Right renal cortex interstitium (tissue), 3 donors: ENCODE data around the gene NIT1. TPM values are rescaled to one million over a fixed set of nuclear protein-coding genes. Genes with fewer than 3 reads are reported as not detected.
"Not testable (repeated sequence)": the region's sequence is repeated elsewhere in the genome, so short reads cannot be mapped to it uniquely, and the experiment has no call there.

Experiments
- DNase-seq, 3 donors: peaks; one replicate each; pipeline ENCODE4 v3.0.0-alpha.2; 2013; ENCODE audit warnings: low read depth in 3 of 3, low spot score in 2 of 3
- polyA plus RNA-seq, 3 donors: library from polyadenylated mRNA; unstranded; fragments of 120-200 nt; gene quantifications; one replicate each; pipeline ENCODE4 v1.2.1, GENCODE V29; 2013; ENCODE audit not compliant: insufficient read length in 3 of 3

NIT1 gene
- polyA plus RNA-seq, 3 donors: 49.0 to 52.7 (median 51.3) TPM

DNA sequence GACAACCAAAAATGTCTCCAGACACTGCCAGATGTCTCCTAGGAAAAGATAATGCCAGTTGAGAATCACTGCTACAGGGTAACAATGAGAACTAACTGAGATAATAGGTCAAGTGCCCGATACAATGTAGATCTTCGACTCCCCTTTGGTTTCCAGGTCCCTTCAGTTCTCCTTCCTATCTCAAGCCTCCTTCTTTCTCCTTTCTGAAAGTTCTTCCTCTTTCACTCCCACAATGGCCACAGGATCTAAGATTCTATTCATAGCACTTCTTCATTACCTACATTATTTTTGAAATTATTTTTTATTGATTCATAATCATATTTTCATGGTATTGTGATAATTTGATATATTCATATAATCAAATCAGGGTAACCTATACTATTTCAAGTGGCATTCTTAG lies 6.4 kb upstream of the NIT1 start:
- DNase-seq: no peak

DNA sequence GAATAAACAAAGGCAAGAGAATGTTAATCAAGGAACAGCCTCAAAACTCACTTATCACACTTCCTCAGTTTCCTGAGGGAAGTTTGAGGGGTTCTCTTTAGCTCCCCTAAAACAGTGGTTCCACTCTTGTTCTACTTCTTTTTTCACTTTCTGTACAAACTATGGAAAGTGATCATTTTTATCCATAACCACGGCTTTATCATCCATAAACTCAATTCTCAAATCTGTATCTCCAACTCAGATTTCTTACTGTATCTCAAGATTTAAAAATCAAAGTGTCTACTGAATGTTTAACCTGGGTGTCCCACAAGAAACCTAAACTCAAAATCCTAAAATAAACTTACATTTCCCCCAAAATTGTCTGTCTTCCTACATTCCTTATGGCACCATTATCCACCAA lies 4.0 kb upstream of the NIT1 start:
- DNase-seq: no peak

DNA sequence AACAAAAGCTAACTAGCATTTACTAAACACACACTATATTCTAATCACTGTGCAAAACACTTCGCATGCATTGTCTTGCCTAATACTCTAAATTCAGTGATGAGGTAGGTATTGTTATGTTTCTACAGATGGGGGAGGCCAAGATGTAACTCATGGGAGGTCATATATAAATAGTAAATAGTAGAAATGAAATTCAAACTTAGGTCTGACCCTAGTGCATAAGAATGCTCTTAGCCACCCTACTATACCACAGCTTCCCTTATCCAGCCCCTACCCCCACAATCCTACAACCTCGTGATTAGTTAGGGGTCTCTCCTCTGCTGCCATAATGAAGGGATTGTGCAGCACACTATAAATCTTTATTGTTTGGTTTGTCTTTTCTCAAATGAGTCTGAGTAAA lies 3.3 kb upstream of the NIT1 start:
- DNase-seq: no peak

DNA sequence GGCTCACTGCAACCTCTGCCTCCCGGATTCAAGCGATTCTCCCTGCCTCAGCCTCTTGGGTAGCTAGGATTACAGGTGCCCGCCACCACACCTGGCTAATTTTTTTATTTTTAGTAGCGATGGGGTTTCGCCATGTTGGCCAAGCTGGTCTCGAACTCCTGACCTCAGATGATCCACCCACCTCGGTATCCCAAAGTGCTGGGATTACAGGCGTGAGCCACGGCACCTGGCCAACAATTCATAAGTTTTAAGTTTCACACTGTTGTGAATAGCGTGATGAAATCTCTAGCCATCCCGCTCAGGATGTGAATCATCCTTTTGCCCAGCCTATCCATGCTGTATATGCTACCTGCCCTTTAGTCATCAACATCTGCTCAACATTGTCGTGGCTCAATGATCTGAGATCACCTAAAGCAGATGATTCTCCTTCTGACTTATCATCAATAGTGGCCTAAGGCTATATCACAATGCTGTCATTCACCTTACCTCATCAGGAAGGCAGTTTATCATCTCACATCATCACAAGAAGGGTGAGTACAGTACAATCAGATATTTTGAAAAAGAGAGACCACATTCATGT lies 2.7 kb upstream of the NIT1 start:
- no peak for DNase-seq

DNA sequence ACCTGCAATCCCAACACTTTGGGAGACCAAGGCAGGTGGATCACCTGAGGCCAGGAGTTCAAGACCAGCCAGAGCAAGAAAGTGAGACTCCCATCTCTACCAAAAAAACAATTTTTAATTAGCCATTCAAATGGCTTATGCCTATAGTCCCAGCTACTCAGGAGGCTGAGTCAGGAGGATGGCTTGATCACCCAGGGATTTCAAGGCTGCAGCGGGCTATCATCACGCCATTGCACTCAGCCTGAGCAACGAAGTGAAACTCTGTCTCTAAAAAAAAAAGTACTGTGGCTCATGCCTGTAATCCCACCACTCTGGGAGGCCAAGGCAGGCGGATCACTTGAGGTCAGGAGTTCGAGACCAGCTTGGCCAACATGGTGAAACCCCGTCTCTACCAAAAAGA lies 1.9 kb upstream of the NIT1 start:
- not testable (repeated sequence) for DNase-seq

DNA sequence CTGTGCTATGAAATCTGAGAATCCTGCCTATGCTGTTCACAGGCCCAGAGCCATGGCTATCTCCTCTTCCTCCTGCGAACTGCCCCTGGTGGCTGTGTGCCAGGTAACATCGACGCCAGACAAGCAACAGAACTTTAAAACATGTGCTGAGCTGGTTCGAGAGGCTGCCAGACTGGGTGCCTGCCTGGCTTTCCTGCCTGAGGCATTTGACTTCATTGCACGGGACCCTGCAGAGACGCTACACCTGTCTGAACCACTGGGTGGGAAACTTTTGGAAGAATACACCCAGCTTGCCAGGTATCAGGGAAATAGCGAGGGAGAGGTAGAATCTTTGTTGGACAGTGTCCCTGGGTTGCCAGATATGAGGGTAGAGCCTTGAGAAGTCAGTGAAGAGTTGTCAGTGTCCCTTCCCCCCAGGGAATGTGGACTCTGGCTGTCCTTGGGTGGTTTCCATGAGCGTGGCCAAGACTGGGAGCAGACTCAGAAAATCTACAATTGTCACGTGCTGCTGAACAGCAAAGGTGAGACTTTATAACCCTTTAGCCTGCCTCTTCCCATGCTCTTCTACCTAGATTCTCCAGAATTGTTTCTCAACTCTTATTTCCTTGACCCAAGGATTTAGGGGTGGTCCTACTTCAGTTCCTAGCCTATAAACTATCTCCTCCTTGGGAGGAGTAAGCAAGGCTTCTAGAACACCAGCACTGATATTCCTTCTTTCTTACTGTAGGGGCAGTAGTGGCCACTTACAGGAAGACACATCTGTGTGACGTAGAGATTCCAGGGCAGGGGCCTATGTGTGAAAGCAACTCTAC lies 1.4 kb downstream of the NIT1 start:
- no peak for DNase-seq

DNA sequence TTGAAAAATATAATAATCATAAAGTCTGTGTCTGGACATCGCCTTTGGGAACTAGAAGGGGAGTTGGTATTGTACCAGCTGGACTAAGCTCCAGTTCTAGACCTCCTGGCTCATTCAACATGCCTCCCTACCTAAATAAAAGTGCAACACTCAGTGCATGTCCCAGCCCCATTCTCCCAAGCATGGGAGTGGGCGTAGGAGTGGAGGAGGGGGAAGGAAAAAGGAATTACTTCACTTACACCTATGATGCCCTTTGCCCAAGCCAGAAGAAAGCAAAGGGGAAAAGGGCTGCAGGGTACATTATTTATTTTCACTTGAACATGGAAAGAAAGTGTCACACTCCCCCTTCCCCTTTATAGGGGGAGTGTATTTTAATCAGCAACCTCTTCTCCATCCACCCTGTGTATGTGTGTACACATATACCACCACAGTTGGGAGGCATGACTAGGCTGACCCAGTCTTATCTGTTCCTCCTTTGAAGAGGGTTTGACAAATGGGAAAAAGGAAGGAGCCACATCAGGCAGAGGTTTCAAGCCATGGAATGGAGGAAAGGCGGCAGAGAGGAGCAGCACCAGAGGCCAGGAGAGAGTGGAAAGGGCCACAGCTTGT lies 3.2 kb downstream of the NIT1 start:
- no peak for DNase-seq

DNA sequence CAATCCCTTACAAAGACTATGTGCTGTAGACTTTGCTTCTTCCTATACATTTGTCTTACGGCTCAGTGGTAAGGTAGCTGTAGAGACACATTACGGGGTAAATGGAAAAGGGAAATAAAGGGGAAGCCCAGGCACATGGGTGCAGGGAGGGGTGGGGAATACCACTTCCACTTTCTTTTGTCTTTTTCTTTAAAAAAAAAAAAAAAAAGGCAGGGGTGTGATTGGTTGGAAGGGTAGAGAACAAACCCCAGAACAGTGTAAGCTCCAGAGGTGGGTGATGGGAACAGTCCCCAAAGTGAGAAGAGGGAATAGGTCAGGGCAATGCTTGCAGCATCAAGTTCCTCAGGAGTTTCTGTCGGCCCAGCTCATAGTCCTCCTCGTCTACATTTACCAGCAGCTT lies 3.9 kb downstream of the NIT1 start:
- no peak for DNase-seq

DNA sequence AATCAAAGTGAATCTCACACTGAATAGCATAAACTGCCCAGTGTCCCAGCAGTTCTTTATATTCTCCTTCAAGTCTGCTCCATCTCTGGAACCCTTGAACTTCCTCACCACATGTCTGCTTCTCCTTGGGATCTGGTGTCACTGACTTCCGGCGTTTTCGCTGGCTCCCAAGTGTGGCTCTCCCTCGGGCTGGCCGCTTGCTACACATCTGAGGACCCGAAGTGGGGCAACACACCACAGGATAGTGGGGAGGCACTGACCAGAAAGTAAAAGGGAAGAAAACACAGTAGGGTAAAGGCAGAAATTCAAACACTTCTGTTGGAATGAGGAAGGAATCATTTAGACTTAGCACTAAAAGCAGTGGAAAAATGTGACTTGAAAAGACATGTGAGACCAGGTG lies 5.1 kb downstream of the NIT1 start:
- DNase-seq: no peak

DNA sequence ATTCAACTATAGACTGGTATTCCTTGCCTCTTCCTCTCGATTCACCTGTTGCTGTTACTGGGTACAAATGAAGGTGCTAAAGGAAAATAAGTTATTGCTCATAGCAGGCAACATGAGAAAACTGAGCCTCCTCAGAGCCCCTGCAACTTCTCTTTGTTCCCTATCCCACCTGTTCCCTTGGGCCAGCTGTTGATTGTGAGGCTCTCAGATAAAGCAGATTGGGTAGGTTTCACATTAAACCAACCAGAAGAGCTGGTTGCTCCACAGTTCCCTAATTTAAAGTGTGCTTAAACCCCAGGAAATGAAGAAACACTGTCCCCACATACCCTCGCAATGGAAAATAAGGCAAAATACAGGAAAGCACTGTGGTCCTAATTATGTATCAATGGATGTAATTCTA lies 9.7 kb downstream of the NIT1 start:
- DNase-seq: no peak

DNA sequence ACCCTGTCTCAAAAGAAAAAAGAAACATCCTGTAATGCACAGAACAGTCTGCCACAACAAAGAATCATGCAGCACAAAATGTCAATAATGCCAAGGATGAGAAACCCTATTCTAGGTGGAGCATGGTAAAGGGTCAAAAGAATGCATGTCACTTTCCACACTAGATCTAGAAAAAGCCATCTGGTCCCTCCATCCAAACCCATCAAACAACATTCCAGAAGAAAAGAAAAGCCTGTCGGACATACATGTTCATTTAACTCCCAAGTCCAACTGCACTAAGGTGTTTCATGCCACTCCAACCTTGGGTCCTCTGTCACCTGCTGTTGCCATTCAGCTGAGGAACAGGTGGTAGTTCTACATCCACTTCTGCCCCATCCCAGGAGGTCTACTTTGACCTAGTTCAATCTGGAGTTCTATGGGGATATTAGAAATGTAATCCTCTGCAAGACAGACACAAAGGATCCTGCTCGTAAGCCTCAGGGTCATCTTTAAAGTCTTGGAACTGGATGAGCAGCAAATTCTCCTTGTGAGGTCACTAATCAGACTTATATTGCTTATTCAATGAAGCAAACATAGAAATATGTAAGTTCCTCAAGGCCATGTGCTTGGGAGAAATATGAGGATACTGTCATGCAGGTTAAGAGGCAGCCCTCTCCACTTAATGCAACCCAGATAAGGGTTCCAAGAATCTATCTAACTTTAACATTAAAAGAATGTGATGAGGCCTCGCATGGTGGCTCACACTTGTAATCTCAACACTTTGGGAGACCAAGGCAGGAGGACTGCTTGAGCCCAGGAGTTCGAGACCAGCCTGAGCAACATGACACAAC lies 10.9 kb downstream of the NIT1 start:
- DNase-seq: no peak

DNA sequence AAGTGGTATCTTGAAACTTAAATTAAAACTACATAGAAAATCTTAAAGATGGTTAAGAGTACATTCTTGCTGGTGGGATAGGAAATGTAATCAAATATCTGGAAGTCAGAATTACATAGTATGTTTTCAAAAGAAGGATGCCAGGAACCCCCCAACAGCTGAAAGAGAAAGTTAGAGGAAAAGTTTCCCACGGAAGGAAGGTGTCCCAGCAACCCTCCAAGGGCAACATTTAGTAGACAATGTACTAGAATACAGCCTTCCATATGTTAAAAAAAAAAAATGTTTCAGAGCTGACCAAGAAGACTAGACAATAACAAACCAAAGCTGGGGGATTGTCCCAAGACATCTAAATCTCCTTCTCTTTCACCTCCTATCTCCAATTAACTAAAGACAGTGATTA lies 12.4 kb downstream of the NIT1 start:
- DNase-seq: no peak

DNA sequence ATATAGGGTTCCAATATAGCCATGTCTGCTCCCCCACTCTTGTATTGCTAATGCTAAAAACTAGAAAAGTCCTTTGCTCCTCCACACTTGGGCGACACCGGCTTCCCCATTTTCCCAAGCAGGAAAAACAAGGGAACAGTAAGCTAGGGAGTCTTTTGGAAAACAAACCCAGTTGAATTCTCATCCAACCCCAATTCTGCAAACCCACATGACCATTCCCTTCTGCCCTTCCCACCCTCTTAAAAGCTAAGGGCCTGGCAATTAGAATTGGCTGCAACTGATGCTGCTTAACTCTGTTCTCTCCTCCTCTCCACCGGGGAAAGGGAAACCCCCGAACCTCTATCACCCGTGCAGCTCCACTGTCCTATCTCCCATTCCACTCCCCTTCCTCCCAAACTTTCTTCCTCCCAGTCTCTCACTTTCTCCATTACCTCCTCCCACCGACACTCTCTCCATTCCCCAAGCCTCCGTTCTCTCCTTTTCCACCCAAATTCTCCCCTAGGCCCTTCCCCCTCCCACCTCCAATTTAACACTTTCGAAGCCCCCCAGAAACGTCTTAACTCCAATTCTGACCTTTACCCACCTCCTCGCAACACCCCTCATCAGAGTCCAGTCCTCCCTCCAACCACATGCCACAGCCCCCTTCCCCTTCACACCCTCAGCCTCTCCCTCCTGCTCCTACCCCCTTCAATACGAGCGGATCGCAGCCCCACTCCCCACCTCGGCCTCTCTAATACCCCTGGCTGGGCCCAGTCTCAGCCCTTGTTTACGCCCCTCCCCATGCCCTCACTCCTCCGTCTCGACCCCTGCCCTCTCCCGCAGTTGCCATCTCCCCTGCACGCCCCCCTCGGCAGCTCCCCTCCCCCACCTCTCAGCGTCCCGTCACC lies 13.9 kb downstream of the NIT1 start:
- no peak for DNase-seq

DNA sequence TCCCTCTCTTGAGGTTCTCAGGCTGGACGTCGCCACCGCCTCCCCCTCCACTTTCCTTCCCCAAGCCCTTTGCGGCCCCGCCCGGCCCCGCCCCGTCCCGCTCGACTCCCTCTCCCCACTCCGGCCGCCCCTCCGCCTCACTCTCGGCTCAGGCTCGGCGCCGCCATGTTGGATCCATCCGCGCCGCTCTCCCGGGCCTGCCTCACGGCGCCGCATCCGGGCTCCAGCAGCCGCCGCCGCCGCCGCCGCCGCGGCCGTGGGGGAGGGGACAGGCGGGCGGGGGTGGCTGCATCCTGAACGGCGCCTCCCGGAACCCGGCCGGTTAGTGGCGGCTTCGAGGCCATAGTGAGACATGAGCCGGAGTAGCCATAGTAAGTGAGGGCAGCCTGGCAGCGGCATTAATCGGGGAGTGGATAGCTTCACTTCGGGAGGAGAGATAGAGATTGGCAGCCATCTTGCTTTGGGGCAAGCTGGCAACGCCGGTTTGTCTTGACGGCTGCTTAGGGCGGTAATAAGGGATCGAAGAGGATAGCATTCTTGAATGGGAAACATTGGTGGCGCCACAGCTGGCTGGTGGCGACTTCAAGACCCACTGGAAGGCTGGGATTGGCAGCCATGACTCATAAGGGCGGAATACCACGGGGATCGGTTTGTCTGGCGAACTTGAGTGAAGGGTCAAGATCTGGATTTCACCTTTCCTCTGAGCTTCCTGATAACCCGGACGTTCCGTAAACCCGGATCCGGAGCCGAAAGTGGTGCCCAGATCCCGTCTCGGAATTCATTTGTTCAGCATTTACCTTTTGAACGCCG lies 14.7 kb downstream of the NIT1 start, which contains the start of gene DEDD:
Gene DEDD, minus strand, starts transcription at position 258 of the 810 bp plus-strand sequence. CDS start 8,205 bp downstream, outside the sequence.
- DNase-seq: peak; percentile 78 to 90 (median 83)

DNA sequence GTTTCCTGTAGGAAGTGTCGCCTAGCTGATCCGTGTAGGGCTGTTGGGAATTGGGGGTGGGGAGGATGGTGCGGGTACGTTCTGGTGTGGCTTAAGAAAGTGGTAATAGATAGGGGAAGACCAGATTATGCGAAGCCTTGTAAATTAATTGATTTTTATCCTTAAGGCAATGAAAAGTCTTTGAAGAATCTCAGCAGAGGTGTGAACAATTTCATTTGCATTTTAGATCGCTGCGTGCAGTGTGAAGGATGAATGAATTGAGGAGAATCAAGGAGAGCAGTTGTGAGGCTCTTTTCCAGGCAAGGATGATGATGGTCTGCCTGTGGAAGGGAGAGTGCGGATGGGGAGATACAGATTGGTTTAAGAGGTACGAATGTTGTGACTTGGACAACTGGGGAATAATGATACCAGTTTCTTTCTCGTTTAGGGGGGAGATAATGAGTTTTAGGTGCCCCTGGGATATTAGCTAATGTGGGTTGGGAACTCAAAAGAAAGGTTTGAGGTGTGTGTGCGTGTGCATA lies 15.4 kb downstream of the NIT1 start:
- DNase-seq: no peak

DNA sequence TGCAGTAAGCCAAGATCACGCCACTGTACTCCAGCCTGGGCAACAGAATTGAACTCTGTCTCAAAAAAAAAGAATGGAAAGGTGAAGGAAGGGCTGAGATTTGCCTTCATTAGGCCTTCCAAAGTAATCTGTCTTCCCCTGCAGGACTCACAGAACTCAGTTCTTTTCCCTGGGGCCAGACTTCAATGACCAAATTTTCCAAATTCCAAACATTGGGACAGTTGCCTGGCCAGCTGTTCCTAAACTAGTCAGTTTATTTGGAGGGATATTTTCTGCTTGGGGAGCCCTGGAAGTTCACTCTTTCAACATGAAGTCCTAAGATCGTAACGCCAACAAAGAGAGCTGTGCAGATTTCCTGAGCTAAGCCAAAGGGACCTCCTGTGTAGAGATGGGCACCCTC lies 20.0 kb downstream of the NIT1 start:
- DNase-seq: no peak

DNA sequence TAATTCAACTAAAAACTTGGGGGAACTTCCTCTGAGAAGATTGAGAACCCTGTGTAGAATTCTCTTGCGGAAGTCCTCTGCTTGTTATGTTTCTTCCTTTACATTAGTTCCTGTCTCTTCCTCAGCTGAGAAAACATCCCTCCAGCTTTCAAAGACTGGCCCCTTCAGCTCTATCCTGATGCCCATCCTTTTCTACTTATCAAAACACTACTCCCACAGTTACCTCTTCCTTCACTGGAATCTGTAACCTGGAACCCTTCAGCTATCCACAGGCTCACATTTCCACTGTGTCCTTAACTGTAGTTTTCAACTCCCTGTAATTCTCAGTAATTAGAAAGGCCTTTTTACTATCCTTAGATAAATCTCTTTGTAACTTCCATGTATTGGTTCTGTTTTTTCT lies 20.5 kb downstream of the NIT1 start:
- no peak for DNase-seq

DNA sequence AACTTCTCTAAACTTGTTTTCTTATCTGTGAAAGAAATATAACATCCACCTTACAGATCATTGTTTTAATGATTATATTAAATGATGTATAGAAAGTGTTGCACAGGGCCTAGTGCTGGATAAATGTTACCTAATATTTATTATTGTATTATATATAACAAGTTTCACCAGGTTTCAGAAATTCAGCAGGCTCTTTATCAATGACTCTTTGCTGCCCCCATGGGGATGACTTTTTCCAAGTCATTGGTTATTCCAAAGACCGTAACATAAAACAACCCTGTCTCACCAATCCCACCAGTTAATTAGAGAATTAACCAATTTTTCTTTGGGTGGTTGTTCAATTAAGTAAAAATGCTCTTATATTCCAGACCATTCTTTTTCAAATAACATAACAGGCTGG lies 21.9 kb downstream of the NIT1 start:
- no peak for DNase-seq

DNA sequence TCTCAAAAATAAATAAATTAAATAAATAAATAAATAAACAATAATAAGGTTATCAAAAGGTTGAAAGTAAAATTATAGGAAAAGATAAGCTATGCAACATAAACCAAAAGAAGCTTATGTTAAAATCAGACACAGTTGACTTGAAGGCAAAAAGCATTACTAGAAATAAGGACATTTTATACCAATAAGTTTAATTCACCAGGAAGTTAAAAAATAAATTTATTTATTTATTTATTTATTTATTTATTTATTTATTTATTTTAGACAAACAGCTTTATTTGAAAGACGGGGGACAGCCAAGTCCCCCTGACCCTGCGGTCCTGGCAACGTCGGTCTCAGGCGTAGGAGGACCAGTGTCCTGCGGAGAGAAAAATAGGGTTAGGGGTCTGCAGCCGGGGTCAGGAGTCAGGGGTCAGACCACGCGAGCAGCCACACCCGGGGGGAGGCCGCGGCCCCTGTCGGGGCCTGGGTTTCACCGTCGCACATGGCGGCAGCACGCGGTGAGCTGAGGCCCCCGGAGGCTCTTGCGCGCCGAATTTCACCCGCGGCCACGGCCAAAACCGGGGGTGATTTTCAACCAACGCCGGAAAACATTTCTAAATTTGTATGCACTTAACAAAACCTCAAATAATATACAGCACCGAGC lies 23.0 kb downstream of the NIT1 start:
- no peak for DNase-seq
